ENCODE data around the gene MTCH1. TPM values are rescaled to one million over a fixed set of nuclear protein-coding genes. Genes with fewer than 3 reads are reported as not detected.

MTCH1 gene
- total and polyA plus RNA-seq, 2 experiments from 2014 or later, result 290 to 533 TPM

DNA sequence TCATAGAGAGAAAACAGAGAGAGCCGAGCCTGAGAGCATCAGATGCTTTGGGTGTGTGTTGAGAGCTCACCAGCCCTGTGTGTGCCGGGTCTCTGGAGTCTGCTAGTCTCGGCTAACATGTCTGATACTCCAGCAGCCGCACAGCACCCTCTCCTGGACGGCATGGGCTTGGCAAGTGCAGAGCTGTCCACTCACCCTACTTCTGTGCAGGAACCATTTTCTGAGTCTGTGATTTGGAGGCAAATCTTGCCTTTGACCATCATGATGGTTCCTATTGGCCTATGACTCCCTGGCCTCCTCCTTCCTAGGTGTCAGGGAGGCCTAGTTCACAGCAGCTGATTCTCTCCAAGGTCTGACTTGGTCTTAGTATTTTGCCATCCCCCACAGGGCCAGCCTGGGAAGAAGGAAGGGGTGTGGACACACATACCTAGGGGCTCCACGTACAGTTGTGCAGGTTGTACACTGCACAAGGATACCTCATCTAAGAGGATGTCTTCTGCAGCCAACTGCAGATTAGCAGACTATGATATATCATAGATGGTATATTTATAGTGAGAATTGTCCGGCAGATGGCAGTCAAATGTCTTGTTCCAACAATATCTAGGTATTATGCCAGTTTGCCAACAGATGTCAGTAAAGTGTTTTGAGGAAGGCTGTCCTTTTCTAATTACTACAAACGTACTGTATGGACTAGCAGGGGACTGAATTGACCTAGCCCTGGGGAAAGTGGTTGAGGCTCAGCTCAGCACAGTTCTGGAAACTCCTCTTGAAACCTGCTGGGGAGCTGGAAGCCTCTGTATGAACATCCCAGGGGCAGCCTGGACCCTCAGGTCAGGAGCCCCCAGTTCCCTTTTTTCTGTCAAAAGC, 32.4 kb upstream of the MTCH1 start:
- TF ChIP-seq, protein P1, sequence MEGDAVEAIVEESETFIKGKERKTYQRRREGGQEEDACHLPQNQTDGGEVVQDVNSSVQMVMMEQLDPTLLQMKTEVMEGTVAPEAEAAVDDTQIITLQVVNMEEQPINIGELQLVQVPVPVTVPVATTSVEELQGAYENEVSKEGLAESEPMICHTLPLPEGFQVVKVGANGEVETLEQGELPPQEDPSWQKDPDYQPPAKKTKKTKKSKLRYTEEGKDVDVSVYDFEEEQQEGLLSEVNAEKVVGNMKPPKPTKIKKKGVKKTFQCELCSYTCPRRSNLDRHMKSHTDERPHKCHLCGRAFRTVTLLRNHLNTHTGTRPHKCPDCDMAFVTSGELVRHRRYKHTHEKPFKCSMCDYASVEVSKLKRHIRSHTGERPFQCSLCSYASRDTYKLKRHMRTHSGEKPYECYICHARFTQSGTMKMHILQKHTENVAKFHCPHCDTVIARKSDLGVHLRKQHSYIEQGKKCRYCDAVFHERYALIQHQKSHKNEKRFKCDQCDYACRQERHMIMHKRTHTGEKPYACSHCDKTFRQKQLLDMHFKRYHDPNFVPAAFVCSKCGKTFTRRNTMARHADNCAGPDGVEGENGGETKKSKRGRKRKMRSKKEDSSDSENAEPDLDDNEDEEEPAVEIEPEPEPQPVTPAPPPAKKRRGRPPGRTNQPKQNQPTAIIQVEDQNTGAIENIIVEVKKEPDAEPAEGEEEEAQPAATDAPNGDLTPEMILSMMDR (IDR thresholded peaks at IDR 0.05; ENCODE audit: low read depth, low read length), result peak; percentile 95
- H3K36me3 ChIP-seq, result no peaks in the 10 kb centered on the region
- peaks cover 8% of the 10 kb centered on the region for H3K4me1 ChIP-seq (ENCODE audit: low read depth)
- no peaks in the 10 kb centered on the region for H3K9me3 ChIP-seq (ENCODE audit: low read depth)
- H3K4me3 ChIP-seq, result no peak overlapping the region
- no peak overlapping the region for H3K27ac ChIP-seq
- peak; percentile 92 to 93 for DNase-seq (ENCODE audit: low read depth in 1 of 2, low spot score in 1 of 2)
- no peaks in the 10 kb centered on the region for H3K27me3 ChIP-seq

DNA sequence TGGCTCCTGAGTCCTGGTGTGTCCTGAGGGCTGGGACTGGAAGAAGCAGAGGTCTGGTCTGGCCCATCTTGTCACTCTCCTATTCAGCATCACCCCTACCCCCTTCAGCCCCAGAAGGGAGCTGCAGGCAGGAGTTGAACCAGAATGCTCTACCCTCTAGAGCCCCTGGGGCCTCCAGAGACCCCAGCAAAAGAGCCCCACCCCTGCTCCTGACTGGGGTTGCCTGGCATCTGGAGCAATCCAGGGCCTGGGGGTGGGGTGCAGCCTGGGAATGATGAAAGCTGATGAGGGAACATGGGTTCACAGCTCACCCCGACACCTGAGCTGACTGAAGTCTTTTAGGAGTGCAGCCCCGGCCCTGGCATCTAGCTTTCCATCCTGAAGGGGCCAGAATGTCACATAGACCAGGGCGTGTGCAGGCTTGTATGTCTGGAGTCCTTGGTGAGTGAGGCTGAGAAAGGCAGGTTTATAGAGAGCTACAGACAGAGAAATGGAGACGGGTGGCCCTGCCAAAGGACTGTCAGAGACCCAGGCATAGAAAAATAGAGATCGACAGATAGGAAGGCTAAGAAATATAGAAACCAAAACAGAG, 31.7 kb upstream of the MTCH1 start:
- no peak overlapping the region for H3K27ac ChIP-seq
- TF ChIP-seq, protein P1 (IDR thresholded peaks at IDR 0.05; ENCODE audit: low read depth, low read length), result no peak
- H3K4me1 ChIP-seq (ENCODE audit: low read depth), result peaks cover 8% of the 10 kb centered on the region
- H3K36me3 ChIP-seq, result no peaks in the 10 kb centered on the region
- no peak overlapping the region for H3K4me3 ChIP-seq
- H3K27me3 ChIP-seq, result no peaks in the 10 kb centered on the region
- no peaks in the 10 kb centered on the region for H3K9me3 ChIP-seq (ENCODE audit: low read depth)
- no peak for DNase-seq (ENCODE audit: low read depth in 1 of 2, low spot score in 1 of 2)

DNA sequence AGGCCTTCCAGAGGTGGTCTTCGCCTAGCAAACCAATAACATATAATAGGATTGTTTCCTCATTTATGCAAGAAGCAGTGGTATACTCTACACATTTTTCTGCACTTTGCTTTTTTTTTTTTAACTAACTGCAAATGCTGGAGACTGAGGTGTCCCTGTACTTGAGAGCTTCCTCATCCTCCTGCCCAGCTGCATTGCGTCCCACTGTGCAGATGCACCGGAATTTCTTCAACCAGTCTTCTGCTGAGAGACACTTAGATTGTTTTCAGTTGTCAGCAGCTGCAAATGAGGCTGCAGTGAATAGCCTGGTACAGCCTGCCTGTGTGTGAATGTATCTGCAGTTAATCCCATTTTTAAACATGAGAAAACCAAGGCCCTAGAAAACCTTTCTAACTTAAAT, 31.0 kb upstream of the MTCH1 start:
- Histone ChIP-seq H3K4me3 (no peak overlapping the region), H3K9me3 (ENCODE audit: low read depth) (no peaks in the 10 kb centered on the region), H3K36me3 (no peaks in the 10 kb centered on the region), H3K27ac (no peak overlapping the region), H3K4me1 (ENCODE audit: low read depth) (peaks cover 8% of the 10 kb centered on the region), H3K27me3 (no peaks in the 10 kb centered on the region)
- TF ChIP-seq, protein P1 (IDR thresholded peaks at IDR 0.05; ENCODE audit: low read depth, low read length), result no peak
- DNase-seq (ENCODE audit: low read depth in 1 of 2, low spot score in 1 of 2), result no peak

DNA sequence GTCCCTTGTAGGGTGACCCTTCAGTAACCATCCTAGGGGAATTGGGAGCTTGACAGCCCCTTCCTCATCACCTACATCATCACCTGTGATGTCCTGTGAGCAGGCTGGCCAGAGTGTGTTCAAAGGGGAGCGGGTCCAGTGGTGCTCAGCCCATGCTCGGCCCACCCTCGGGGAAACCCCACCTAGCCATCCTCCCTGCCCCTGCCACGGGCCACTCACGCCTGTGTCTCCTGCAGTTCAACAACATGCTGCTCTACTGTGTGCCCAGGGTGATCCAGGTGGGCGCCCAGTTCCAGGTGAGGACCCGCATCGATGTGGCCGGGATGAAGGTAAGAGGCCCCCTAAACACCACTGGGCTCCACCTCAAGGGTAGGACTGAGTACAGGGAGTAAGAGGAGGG, 29.5 kb upstream of the MTCH1 start:
- no peak for DNase-seq (ENCODE audit: low read depth in 1 of 2, low spot score in 1 of 2)
- no peaks in the 10 kb centered on the region for H3K27me3 ChIP-seq
- no peaks in the 10 kb centered on the region for H3K9me3 ChIP-seq (ENCODE audit: low read depth)
- no peak overlapping the region for H3K27ac ChIP-seq
- peaks cover 8% of the 10 kb centered on the region for H3K4me1 ChIP-seq (ENCODE audit: low read depth)
- no peaks in the 10 kb centered on the region for H3K36me3 ChIP-seq
- no peak overlapping the region for H3K4me3 ChIP-seq
- TF ChIP-seq, protein P1 (IDR thresholded peaks at IDR 0.05; ENCODE audit: low read depth, low read length), result no peak

DNA sequence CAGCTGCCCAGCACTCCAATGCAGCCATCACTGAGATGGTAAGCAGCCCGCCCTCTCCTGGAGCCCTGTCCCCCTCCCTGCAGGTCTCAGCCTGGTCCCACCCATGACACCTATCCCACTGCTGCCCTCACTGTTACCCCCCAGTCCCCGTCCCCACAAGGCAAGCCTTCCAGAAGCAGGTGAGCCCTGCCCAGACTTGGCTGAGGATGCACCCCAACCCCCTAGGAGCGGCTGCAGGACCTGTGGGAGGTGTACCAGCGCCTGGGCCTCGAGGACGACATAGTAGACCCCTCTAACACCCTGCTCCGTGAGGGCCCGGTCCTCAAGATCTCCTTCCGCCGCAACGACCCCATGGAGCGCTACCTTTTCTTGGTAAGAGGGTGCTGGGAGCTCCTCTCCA, 28.7 kb upstream of the MTCH1 start:
- H3K4me3 ChIP-seq, result no peak overlapping the region
- H3K36me3 ChIP-seq, result no peaks in the 10 kb centered on the region
- peaks cover 8% of the 10 kb centered on the region for H3K4me1 ChIP-seq (ENCODE audit: low read depth)
- no peak for DNase-seq (ENCODE audit: low read depth in 1 of 2, low spot score in 1 of 2)
- no peak overlapping the region for H3K27ac ChIP-seq
- no peaks in the 10 kb centered on the region for H3K27me3 ChIP-seq
- TF ChIP-seq, protein P1 (IDR thresholded peaks at IDR 0.05; ENCODE audit: low read depth, low read length), result no peak
- H3K9me3 ChIP-seq (ENCODE audit: low read depth), result no peaks in the 10 kb centered on the region
